ENCODE results near the gene PPP3R2. TPM values are rescaled to one million over a fixed set of nuclear protein-coding genes. Genes with fewer than 3 reads are reported as not detected.

PPP3R2 gene
- total RNA-seq (2014; rRNA removed; shearing (Covaris generic)), result not detected in 2 replicates

DNA sequence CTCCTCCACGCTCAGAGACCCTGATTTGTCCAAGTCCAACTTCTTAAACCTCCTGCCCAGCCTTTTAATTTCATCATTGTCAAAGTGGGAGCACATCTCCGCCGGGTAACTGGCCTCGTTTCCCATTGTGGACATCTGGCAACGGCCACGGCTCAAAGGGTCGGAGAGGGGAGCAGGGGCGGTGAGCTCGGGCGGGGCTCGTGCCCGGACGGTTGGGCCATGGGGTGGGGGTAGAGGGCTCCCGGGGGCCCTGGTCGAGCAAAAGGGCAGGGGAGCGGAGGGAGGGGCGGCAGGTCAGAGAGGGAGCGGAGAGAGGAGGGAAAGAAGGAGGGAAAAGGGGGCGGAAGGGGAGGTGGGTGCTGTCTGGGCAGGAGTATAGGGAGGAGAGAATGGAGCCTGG is at the start of gene PPP3R2:
TSS of gene PPP3R2 (minus strand) at position 174 of the 400 bp plus-strand sequence. CDS start at position 126, 48 bp downstream.
- Histone ChIP-seq H3K27ac (no peak within 1 kb of the TSS), H3K4me3 (no peak within 1 kb of the TSS), H3K4me1 (no peaks in the 10 kb centered on the region), H3K36me3 (no peaks in the 10 kb centered on the region), H3K9me3 (replicated peaks) (no peaks in the 10 kb centered on the region), H3K27me3 (0 out of 2 replicates have a peak, but pooled peaks cover 6% of the 10 kb centered on the region)
- no peak for DNase-seq

DNA sequence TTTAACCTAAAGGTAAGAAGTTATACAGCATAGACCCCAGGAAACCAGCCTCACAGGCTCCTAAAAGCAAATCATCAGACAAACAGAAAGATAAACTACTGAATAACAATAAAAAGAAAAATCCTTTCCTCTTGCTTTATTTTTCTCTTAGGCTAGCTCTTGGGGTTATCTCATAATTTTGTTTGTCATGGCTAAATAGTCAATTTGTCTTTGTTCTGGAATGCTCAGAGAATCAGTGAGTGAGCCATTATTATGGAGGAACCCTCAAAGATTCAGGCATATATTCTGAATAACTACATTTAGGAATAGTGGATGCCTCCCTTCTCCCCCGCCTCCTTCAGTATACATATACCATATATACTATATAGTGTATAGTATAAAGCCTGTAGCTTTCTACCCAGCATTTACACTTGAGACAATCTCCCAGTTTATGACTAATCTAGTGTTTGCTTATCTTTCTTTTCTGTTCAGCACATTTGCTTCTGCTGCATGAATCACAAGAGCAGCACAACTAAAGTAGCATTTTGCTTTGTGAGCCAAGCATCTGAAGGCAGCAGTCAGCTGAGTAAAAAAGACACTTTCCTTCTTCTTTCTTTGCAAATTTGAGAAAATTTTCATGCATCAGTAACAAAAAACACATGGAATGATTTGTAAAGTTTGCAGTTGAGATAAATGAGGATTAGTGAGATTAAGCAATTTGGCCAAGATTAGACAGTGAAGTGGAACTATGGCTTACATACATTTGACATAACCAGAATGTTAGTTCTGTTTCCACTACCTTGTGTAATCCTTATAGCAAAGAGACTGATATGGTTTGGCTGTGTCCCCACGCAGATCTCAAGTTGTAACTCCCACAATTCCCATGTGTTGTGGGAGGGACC is 45.3 kb upstream of the PPP3R2 start:
- Histone ChIP-seq H3K4me1 (no peaks in the 10 kb centered on the region), H3K27me3 (peaks cover 5% of the 10 kb centered on the region; the same call in 1 of the 2 replicates), H3K36me3 (no peaks in the 10 kb centered on the region), H3K9me3 (replicated peaks) (no peaks in the 10 kb centered on the region), H3K4me3 (no peak overlapping the region), H3K27ac (no peak overlapping the region)
- no peak for DNase-seq

GRCh38 chr9:101639311-101639710 is 44.5 kb upstream of the PPP3R2 start:
- H3K4me1 ChIP-seq, result no peaks in the 10 kb centered on the region
- H3K4me3 ChIP-seq, result no peak overlapping the region
- H3K27ac ChIP-seq, result no peak overlapping the region
- H3K9me3 ChIP-seq (replicated peaks), result no peaks in the 10 kb centered on the region
- H3K36me3 ChIP-seq, result no peaks in the 10 kb centered on the region
- no peak for DNase-seq
- H3K27me3 ChIP-seq, result peaks cover 5% of the 10 kb centered on the region; the same call in 1 of the 2 replicates

- DNase-seq, result no peak
- Histone ChIP-seq H3K36me3 (no peaks in the 10 kb centered on the region), H3K27me3 (peaks cover 5% of the 10 kb centered on the region; the same call in 1 of the 2 replicates), H3K4me3 (no peak overlapping the region), H3K9me3 (replicated peaks) (no peaks in the 10 kb centered on the region), H3K4me1 (no peaks in the 10 kb centered on the region), H3K27ac (no peak overlapping the region)
Measured at GRCh38 chr9:101636247-101636646, 41.5 kb upstream of the PPP3R2 start.

DNA sequence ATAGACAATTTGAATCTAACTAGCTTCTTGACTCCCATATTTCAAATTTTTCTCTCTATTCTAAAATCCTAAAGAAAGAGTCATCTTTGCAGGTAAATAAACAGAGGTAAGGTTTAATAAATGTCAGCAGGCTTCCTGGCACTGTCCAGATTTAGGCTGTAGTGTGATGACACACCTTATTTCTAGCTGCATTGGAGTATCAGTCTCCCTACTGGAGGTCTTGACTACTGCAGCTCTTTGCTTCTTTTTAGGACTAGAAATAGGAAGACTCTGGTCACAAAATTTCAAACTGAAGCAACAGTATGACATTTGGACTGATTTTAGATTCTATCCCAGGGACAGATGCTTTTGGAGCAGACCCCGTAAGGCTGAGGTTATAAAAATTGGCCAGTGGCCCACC is 40.7 kb upstream of the PPP3R2 start:
- H3K36me3 ChIP-seq, result no peaks in the 10 kb centered on the region
- H3K4me3 ChIP-seq, result no peak overlapping the region
- no peak overlapping the region for H3K27ac ChIP-seq
- no peaks in the 10 kb centered on the region for H3K4me1 ChIP-seq
- H3K27me3 ChIP-seq, result peaks cover 5% of the 10 kb centered on the region; the same call in 1 of the 2 replicates
- H3K9me3 ChIP-seq (replicated peaks), result no peaks in the 10 kb centered on the region
- no peak for DNase-seq

DNA sequence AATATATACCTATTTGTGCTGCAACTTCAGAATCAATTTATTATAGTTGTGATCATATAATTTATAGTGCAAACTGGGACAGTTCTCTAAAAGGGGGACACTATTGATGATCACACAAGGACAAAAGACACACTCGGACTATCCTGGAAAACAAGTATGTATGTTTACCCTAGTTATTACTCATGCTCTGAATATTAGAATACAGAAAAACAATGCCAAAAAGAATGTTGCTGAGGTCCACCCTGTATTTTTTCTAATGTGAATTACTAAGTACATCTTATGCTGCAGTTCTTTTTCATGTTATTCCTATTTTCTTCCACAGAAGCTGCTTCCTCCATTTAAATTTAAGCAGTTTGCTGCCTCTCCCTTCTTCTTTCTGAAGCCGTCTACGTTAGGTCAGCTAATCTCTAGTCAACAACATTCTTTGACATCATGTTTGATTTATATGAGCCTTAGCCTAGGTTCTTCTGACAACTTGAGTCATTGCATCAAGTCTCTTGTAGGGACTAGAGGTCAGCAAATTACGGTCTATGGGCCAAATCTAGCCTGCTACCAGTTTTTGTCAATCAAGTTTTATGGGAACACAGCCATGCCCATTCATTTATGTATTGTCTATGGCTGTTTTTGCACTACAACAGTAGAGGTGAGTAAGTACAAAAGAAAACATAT is 40.1 kb upstream of the PPP3R2 start:
- no peaks in the 10 kb centered on the region for H3K36me3 ChIP-seq
- no peak overlapping the region for H3K4me3 ChIP-seq
- no peak overlapping the region for H3K27ac ChIP-seq
- no peaks in the 10 kb centered on the region for H3K4me1 ChIP-seq
- DNase-seq, result no peak
- H3K9me3 ChIP-seq (replicated peaks), result no peaks in the 10 kb centered on the region
- H3K27me3 ChIP-seq, result peaks cover 5% of the 10 kb centered on the region; the same call in 1 of the 2 replicates

GRCh38 chr9:101632611-101633010 is 37.8 kb upstream of the PPP3R2 start:
- DNase-seq, result no peak
- H3K27ac ChIP-seq, result no peak overlapping the region

DNA sequence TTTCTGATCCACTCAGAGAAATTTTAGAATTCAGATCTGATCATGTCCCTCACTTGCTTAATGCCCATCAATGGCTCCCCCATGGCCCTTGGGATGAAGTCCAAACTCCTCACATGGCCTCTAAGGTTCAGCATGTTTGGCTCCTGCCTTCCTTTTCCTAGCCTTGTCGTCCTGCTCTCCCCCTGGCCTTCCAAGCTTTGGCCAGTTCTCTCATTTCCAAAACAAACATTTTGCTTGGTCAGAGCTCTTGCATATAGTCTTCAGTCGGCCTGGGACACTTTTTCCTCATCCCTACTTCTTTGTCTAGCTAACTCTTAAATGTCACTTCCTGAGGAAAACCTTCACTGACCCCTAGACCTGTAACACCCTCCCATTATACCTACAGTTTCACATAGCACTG is 37.1 kb upstream of the PPP3R2 start:
- Histone ChIP-seq H3K4me3 (no peak overlapping the region), H3K36me3 (no peaks in the 10 kb centered on the region), H3K27ac (no peak overlapping the region), H3K27me3 (peaks cover 5% of the 10 kb centered on the region; the same call in 1 of the 2 replicates), H3K9me3 (replicated peaks) (no peaks in the 10 kb centered on the region), H3K4me1 (no peaks in the 10 kb centered on the region)
- no peak for DNase-seq

More at GRCh38 chr9:101632611-101633010, 37.8 kb upstream of the PPP3R2 start:
- H3K36me3 ChIP-seq, result no peaks in the 10 kb centered on the region
- no peaks in the 10 kb centered on the region for H3K9me3 ChIP-seq (replicated peaks)
- H3K4me1 ChIP-seq, result no peaks in the 10 kb centered on the region
- H3K4me3 ChIP-seq, result no peak overlapping the region
- H3K27me3 ChIP-seq, result peaks cover 5% of the 10 kb centered on the region; the same call in 1 of the 2 replicates

DNA sequence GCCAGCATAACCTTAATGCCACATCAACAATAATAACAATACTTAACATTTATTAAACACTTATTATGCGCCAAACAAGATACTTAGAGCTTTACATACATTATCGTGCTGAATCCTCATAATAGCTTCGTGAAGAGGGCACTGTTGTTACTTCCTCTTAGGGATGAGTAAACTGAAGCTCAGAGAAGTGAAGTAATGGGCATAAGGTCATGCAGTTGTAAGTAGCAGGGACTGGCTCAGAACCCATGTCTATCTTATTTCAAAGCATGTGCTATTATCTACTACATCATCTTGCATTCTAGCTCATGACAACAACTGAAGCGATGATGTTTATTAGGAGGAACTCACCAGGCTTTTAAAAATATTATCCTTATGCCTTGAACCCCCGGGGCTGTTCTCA is 34.9 kb upstream of the PPP3R2 start:
- Histone ChIP-seq H3K27ac (no peak overlapping the region), H3K27me3 (no peaks in the 10 kb centered on the region), H3K9me3 (replicated peaks) (no peaks in the 10 kb centered on the region), H3K4me3 (no peak overlapping the region), H3K4me1 (no peaks in the 10 kb centered on the region), H3K36me3 (no peaks in the 10 kb centered on the region)
- DNase-seq, result no peak

GRCh38 chr9:101628173-101628572 is 33.4 kb upstream of the PPP3R2 start:
- Histone ChIP-seq H3K27ac (no peak overlapping the region), H3K36me3 (no peaks in the 10 kb centered on the region), H3K27me3 (no peaks in the 10 kb centered on the region), H3K9me3 (replicated peaks) (no peaks in the 10 kb centered on the region), H3K4me1 (no peaks in the 10 kb centered on the region), H3K4me3 (no peak overlapping the region)
- DNase-seq, result peak; percentile 8 to 46

DNA sequence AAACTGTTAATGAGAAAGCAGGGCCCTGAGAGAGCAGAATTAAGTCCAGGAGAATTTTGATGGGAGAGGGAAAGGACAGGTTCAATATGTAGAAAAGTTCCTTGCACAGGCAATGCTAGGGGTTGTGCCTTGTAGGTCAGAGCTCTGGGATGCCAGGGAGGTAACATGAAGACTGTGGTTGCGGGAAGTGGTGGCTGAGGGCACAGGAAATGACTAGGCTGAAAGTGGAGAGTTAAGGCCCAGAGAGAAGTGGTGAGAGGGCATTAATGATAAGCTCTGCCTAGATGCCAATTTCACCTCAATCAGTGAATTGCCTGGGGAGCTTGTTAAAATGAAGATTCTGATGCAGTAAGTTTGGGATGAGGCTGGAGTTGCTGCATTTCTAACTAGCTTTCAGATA is 31.5 kb upstream of the PPP3R2 start:
- no peak overlapping the region for H3K27ac ChIP-seq
- H3K4me3 ChIP-seq, result no peak overlapping the region
- H3K36me3 ChIP-seq, result no peaks in the 10 kb centered on the region
- H3K9me3 ChIP-seq (replicated peaks), result no peaks in the 10 kb centered on the region
- H3K4me1 ChIP-seq, result no peaks in the 10 kb centered on the region
- H3K27me3 ChIP-seq, result no peaks in the 10 kb centered on the region
- DNase-seq, result peak in 1 of 2 experiments; percentile 17

DNA sequence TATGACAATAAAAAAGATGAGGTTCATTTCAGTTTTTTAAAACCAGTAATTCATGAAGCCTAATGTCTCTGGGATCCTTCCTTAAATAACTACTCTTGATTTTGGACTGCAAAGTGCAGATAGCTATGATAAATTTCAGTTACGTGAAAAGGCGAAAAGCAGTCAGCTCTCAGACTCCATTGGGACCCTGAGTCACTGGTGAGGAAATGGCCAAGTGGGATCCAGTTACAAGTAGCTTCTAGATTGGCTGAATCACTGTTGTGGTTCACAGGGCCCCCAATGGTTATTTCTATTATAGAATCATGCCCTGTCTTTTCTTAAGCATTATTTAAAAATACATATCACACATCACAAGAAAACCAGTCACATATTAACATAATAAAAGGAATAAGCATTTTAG is 31.1 kb upstream of the PPP3R2 start:
- no peaks in the 10 kb centered on the region for H3K4me1 ChIP-seq
- no peak overlapping the region for H3K4me3 ChIP-seq
- no peak overlapping the region for H3K27ac ChIP-seq
- H3K27me3 ChIP-seq, result no peaks in the 10 kb centered on the region
- no peaks in the 10 kb centered on the region for H3K9me3 ChIP-seq (replicated peaks)
- peak; percentile 9 to 20 for DNase-seq
- H3K36me3 ChIP-seq, result no peaks in the 10 kb centered on the region

- Histone ChIP-seq H3K27me3 (no peaks in the 10 kb centered on the region), H3K36me3 (no peaks in the 10 kb centered on the region), H3K9me3 (replicated peaks) (no peaks in the 10 kb centered on the region), H3K4me1 (no peaks in the 10 kb centered on the region), H3K27ac (no peak overlapping the region), H3K4me3 (no peak overlapping the region)
- DNase-seq, result no peak
Measured at GRCh38 chr9:101620452-101620851, 25.7 kb upstream of the PPP3R2 start.

DNA sequence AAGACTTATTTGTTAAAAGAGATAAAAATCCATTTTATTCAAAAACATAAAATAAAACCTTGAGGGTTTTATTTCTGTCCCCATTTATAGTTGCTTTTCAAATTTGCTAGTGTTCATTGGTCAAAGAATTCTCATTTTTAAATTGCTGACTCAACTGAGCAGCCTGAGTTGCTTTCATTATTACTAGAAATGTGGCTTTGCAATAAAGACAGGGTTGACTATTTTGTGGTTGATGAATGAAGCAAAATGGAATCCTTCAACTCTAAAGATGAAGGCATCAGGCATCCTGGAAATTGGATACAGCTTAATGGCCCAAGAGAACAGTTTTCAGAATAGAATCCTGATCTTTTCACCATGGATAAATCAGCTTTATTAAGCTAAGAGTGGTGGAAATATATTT is 23.9 kb upstream of the PPP3R2 start:
- H3K27ac ChIP-seq, result no peak overlapping the region
- no peaks in the 10 kb centered on the region for H3K36me3 ChIP-seq
- no peak for DNase-seq
- H3K9me3 ChIP-seq (replicated peaks), result no peaks in the 10 kb centered on the region
- no peaks in the 10 kb centered on the region for H3K4me1 ChIP-seq
- H3K27me3 ChIP-seq, result no peaks in the 10 kb centered on the region
- no peak overlapping the region for H3K4me3 ChIP-seq

- no peak overlapping the region for H3K27ac ChIP-seq
- no peak for DNase-seq
- H3K36me3 ChIP-seq, result no peaks in the 10 kb centered on the region
- H3K27me3 ChIP-seq, result peaks cover 5% of the 10 kb centered on the region; the same call in 1 of the 2 replicates
- H3K4me3 ChIP-seq, result no peak overlapping the region
- no peaks in the 10 kb centered on the region for H3K9me3 ChIP-seq (replicated peaks)
- H3K4me1 ChIP-seq, result peaks cover 8% of the 10 kb centered on the region
Measured at GRCh38 chr9:101605547-101605946, 10.8 kb upstream of the PPP3R2 start.

All from SJCRH30 (cell line).